ENCODE measurements around the gene NIPSNAP3A.

NIPSNAP3A gene

DNA sequence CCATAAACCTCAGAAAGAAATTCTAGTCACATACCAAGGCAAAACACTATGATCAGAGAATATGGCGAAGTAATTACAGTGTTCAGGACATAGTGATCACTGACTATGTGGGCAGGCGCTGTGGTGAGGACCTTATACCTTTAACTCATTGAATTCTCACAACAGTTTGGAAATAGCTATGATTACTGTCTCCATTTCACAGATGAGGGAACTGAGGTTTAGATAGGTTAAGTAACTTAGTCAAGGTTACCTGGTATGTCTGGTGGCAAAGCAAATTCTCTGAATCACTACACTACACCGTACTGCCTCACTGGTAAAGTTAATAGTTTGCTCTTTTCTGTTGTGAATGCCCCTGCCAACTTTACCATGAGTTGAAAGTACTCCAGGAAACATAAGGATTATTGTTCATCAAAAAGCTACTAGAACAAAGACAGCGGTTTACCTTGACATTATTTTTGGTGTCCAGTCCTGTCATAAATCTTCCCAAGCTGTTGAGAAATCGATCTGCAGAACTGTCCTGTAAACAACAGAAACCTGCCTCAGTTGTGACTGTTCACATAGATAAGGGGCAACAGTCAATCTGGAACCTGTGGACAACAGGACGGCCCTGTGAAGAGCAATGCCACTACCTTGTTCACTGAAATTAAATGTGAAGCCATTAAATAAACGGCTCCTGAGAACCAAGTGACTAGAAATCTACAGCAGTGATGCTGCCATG is 52.7 kb downstream of the NIPSNAP3A start:
- intact Hi-C loops (cut with DNase I): no loop called here
- DNase-seq: no peak

DNA sequence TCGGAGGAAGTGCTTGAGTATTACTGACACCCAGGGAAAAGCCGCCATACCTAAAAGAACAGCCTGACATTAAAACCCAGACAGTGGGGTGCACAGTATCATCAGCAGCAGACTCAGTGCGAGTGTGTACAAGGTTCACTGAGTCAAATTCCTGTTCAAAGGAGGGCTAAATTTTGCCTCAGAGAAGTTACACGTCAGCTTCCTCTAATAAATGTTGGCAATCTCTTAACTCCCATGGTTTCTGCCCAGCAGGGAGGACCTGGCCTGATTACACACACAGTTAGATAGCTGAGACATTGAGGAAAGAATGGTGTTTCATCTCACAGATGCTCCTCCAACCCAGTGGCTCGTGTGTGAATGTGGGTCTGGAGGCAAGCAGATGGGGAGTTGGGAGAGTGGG is 54.6 kb downstream of the NIPSNAP3A start:
- DNase-seq: no peak
- intact Hi-C loops (cut with DNase I): no loop called here

DNA sequence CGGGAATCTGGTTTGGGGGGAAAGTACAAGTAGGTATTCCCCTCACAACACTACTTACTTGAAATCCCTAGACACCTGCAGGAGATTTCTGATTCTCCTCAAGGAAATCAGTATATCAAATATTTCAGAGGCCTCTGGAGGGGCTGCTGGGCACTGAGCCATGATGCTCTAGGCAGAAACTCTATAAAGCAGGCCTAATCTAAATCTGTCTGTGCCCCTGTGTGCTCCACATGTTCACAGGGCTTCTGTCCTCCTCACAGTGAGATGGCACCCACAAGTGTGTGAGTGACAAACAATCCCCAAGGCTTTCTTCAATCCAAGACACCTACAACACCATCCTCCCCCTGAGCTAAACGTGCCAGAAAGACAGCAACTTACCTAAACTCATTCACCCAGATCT is 55.4 kb downstream of the NIPSNAP3A start:
- DNase-seq: no peak
- intact Hi-C loops (cut with DNase I): no loop called here

GRCh38 chr9:104805441-104805840 is 58.0 kb downstream of the NIPSNAP3A start:
- no peak for DNase-seq
- intact Hi-C loops (cut with DNase I): no loop called here

DNA sequence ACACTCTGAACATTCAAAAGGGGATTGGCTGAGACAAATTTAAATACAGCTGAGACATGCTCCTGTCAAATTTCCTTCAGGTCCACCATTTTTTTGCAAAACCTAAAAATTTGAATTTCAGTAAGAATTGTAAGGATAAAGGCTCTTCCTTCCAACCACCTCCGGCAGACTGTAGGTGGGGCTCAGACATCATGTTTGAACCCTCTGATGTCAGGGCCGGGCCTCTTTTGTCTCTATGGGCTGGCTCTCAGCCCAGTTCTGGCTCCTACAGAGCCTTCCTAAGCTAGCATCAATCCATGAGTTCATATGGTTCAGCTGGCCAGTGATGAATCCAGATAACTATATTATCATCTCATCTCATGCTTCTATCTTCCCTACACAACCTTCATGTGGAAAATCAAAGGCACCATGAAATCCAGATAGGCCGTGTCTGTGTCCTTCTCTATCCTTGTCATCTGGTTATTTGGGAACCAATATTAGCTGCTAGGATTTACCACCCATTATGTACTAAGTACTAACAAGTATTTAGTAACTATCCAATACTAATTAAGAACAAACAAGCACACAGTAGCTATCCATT is 60.6 kb downstream of the NIPSNAP3A start:
- intact Hi-C loops (cut with DNase I): no loop called here
- peak in 5 of 10 donors; percentile 39 to 92 (median 43) for DNase-seq

Data from posterior cingulate gyrus (tissue), 11 donors.